RWPE1 (cell line): ENCODE data around the gene MYL7.

ENCODE experiments used
- CTCF ChIA-PET: fragments of 350-600 bp; sonication (Branson Sonifier 250); formaldehyde crosslinking; extraction: SDS; loops from one replicate; lab custom pipeline; 2021; lab: Yijun Ruan, JAX
- POLR2A ChIA-PET: fragments of 400-600 bp; formaldehyde crosslinking; extraction: SDS; loops from one replicate; lab custom pipeline; 2020; ENCODE audit warnings: antibody characterized with exemption; ENCODE audit not compliant: low non-redundant PET; lab: Yijun Ruan, JAX
- DNase-seq: peaks from one replicate; pipeline ENCODE4 v3.0.0; 2012; ENCODE audit warnings: low spot score
- H3K27ac ChIP-seq: fragments of 450-650 bp; 2 replicates; pipeline ENCODE4 v1.5.1; 2017
- TF ChIP-seq, protein P1 (sequence below): fragments of 450-650 bp; conservative IDR thresholded peaks from 2 replicates; pipeline ENCODE4 v1.5.1; 2017; ENCODE audit warnings: low read depth, mild to moderate bottlenecking

The MYL7 gene

DNA sequence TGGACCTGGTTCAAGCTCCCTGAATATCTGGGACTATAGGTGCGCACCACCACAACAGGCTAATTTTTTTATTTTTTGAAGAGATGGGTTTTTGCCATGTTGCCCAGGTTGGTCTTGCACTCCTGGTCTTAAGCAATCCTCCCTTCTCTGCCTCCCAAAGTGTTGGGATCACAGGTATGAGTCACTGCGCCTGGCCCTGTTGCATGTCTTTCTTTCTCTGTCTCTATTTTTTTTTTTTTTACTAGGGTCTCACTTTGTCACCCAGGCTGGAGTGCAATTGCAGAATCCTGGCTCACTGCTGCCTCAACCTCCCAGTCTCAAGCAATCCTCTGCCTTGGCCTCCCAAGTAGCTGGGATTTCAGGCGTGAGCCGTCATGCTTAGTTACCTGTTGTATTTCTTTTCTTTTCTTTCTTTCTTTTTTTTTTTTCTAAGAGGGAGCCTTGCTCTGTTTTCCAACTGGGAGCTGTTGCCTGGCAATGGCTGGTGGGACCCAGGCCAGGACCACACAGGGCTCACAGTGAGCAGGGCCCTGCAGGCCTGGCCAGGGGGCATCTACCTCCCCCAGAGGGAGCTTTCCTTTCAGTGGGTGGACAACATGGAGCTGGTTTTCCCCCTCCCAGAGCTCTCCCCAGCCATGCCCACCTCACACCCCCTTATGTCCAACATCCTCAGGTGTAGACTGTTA lies 6.0 kb downstream of the MYL7 start:
- CTCF ChIA-PET, result interaction anchor here (0.6 to 0.9 kb wide), 2 partner anchors 37 to 86 kb away, joined by 3 to 5 read pairs; no protein-coding TSS in a partner anchor
- TF ChIP-seq, protein P1, sequence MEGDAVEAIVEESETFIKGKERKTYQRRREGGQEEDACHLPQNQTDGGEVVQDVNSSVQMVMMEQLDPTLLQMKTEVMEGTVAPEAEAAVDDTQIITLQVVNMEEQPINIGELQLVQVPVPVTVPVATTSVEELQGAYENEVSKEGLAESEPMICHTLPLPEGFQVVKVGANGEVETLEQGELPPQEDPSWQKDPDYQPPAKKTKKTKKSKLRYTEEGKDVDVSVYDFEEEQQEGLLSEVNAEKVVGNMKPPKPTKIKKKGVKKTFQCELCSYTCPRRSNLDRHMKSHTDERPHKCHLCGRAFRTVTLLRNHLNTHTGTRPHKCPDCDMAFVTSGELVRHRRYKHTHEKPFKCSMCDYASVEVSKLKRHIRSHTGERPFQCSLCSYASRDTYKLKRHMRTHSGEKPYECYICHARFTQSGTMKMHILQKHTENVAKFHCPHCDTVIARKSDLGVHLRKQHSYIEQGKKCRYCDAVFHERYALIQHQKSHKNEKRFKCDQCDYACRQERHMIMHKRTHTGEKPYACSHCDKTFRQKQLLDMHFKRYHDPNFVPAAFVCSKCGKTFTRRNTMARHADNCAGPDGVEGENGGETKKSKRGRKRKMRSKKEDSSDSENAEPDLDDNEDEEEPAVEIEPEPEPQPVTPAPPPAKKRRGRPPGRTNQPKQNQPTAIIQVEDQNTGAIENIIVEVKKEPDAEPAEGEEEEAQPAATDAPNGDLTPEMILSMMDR, result no peak
- DNase-seq, result no peak
- H3K27ac ChIP-seq, result no peak overlapping the region
- POLR2A ChIA-PET, result interaction anchor here (0.5 to 0.6 kb wide), 2 partner anchors 67 to 353 kb away, joined by 3 to 5 read pairs; no protein-coding TSS in a partner anchor

DNA sequence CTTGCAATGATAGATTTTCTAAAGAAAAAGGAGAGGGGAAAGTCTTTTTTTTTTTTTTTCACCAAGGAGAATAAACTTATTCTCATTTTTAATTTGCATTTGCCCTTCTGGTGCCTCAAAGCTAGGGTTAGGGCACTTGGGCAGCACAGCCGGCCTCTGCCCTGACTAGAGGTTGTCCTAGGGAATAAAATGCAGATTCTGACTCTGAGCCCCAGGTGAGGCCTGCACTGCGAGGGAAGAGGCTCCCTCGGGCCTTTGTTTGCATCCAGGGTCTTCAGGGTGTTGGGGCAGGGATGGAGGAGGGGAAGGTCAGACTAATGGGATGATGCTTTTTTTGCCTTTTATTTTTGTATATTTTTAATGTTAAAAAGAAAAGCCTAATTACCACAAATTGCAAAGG lies 7.8 kb downstream of the MYL7 start:
- no peak overlapping the region for H3K27ac ChIP-seq
- ChIA-PET POLR2A (interaction anchor here (0.7 kb wide), 1 partner anchor 9 kb away, joined by 8 read pairs; no protein-coding TSS in a partner anchor), CTCF (interaction anchor here (0.7 kb wide), 2 partner anchors 17 to 63 kb away, joined by 4 to 5 read pairs; no protein-coding TSS in a partner anchor)
- no peak for DNase-seq
- TF ChIP-seq, protein P1, result no peak

DNA sequence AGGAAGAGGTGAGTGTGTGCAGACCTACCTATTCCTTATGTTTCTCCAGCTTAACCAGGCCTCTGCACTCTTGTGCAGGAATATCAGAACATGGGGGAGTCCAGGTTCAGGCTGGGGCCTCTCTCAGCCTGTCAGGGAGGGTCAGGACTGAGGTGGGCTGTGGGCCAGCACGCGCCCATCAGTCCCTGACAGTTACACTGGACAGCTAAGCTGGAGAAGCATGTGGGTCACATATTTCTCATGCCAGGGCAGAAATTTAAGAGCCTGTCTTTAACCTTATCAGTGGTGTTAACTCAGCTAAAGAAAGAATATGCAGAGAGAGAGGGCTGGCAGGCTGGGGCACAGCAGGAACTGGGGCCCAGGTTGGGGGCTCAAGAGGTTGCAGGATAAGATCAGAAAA lies 9.1 kb downstream of the MYL7 start:
- DNase-seq, result no peak
- H3K27ac ChIP-seq, result no peak overlapping the region
- ChIA-PET POLR2A (no interaction called here), CTCF (interaction anchor here (0.6 kb wide), 2 partner anchors 309 to 437 kb away, joined by 3 to 4 read pairs; no protein-coding TSS in a partner anchor)
- TF ChIP-seq, protein P1, result no peak

DNA sequence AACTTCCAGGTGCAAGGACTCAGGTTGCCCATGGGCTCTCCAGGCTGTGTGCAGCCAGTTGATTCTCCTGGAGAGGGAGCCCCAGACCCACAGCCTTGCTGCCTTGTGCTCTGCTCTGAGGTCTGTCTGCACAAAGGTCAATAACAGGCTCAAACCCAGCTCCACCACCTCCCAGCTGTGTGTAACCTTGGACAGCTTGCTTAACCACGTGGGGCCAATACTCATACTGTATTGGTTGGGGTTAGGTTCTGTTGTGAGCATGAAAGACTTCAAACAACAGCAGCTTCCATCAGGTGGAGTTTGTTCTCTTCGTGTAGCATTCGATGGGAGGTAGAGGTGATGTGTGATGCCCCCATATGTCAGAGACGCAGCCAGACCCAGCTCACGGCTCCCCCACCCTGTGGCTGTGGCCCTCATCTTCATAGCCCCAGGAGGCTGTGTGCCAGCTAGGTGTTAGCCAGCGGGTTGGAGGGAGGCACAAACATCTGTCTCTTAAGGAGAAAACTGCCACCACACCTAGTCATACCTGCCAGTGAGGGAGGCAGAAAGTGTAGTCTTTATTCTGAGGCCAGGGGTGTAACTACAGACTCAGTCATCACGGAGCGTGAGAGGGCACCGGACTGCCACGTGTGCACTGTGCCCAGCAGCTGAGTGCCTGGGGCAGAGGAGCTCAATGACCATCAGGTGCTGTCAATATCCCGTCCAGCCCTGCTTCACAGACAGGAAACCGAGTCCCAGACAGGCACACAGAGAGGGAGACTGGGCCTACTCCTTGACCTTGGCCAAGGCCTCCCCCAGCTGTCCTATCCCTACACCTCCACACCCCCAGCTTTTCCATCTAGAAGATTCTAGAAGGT lies 9.7 kb downstream of the MYL7 start:
- POLR2A ChIA-PET, result no interaction called here
- DNase-seq, result peak; percentile 23
- TF ChIP-seq, protein P1, result no peak; the same call in 1 of the 2 replicates
- CTCF ChIA-PET, result interaction anchor here (0.5 to 1.1 kb wide), 6 partner anchors 73 to 437 kb away, joined by 3 to 6 read pairs (median 4); no protein-coding TSS in a partner anchor
- H3K27ac ChIP-seq, result no peak overlapping the region

DNA sequence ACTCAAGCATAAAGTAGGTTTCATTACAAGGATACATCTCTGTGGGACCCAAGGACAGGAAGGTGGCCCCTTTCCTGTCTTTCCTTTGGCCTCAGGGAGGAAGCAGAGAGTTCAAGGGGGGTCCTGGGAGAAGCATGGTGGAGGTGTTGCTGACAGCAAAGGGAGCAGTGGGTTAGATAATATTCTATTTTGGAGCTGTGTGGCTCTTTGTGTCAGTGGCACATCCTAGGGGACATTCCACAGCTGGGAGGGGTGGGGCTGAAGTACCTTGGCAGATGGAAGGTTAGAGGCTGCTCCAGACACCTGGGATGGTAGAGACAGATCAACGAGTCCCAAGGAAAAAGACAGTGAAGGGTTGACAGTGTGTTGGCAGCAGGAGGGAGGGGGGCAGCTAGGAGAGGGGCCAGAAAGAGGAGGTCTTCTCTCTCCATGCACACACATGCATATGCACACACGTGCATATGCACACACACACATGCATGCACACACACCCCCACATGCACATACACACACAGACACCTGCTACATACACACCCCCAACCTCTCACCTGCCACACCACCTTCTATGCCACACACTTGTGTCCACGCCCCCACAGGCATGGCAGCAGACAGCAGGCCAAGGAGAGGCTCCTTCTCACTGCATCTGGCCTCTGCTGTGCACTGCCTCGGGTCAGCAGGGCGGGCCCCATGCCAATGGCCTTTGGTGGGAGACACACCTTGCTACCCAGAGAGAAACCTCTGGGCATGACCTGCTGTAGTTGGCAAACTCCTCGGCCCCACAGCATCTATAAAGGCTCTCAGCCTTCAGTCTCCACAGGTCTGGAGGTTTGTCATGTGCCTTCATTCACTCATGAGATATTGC lies 12.2 kb downstream of the MYL7 start:
- DNase-seq, result no peak

More for the DNA sequence above, 12.2 kb downstream of the MYL7 start:
- ChIA-PET CTCF (no interaction called here), POLR2A (no interaction called here)
- no peak overlapping the region for H3K27ac ChIP-seq
- TF ChIP-seq, protein P1, result no peak
